H1 (cell line): Measurements from ENCODE around the gene CCL26. TPM values are rescaled to one million over a fixed set of nuclear protein-coding genes. Genes with fewer than 3 reads are reported as not detected.

Source experiments
- CTCF ChIA-PET: fragments of 300-600 bp; sonication (Branson Sonifier 250); formaldehyde crosslinking; loops from one replicate; lab custom pipeline; 2021; ENCODE audit not compliant: partially characterized antibody; lab: Charles Lee
- POLR2A ChIA-PET: fragments of 300-600 bp; sonication (Branson Sonifier 250); formaldehyde crosslinking; loops from one replicate; lab custom pipeline; 2021; ENCODE audit warnings: inconsistent platforms; ENCODE audit not compliant: partially characterized antibody; lab: Charles Lee
- DNase-seq, 2 experiments: peaks; one replicate each; pipeline versions ENCODE4 v3.0.0 to v3.0.0-alpha.2; 2010 to 2022; ENCODE audit warnings: low spot score in 2 of 2, low read depth in 1 of 2, mixed read lengths in 1 of 2
- FAIRE-seq: peaks from 2 replicates; lab custom pipeline; 2011; peaks lifted over from hg19 to GRCh38; lab: Jason Lieb, UNC
- H2AFZ ChIP-seq: 2 replicates; pipeline ENCODE4 v1.8.1; 2012; ENCODE audit warnings: low read length, inconsistent platforms
- H2AK5ac ChIP-seq: 2 replicates; pipeline ENCODE4 v1.6.1; 2013; ENCODE audit warnings: low read depth, low read length
- H2BK120ac ChIP-seq: replicated peaks from 2 replicates; pipeline ENCODE3; 2013; ENCODE audit warnings: low read depth, low read length, inconsistent platforms
- H2BK12ac ChIP-seq: 2 replicates; pipeline ENCODE4 v1.6.1; 2013; ENCODE audit warnings: low read depth, low read length
- H2BK15ac ChIP-seq: 2 replicates; pipeline ENCODE4 v1.6.1; 2013; ENCODE audit warnings: low read length
- H2BK20ac ChIP-seq: 2 replicates; pipeline ENCODE4 v1.6.1; 2013; ENCODE audit warnings: low read length
- H2BK5ac ChIP-seq: 2 replicates; pipeline ENCODE4 v1.6.1; 2013; ENCODE audit warnings: low read depth, low read length
- H3K14ac ChIP-seq: 2 replicates; pipeline ENCODE4 v1.6.1; 2013; ENCODE audit warnings: inconsistent platforms; ENCODE audit not compliant: insufficient read length
- H3K18ac ChIP-seq: 2 replicates; pipeline ENCODE4 v1.6.1; 2013; ENCODE audit warnings: low read length; ENCODE audit errors: extremely low read depth
- H3K23ac ChIP-seq: 2 replicates; pipeline ENCODE4 v1.6.1; 2013; ENCODE audit warnings: inconsistent platforms; ENCODE audit not compliant: insufficient read length
- H3K23me2 ChIP-seq: 2 replicates; pipeline ENCODE4 v1.6.1; 2013; ENCODE audit warnings: low read depth, low read length
- H3K27ac ChIP-seq: 2 replicates; pipeline ENCODE4 v1.6.1; 2011; ENCODE audit warnings: low read depth, low read length, inconsistent platforms
- H3K27me3 ChIP-seq, 4 experiments: replicated peaks in 1 of 4; 1 replicate in 1 of 4; 2 replicates in 3 of 4; pipeline versions ENCODE4 v1.6.1 to v1.8.1; 2011 to 2013; ENCODE audit warnings: low read length in 3 of 4, mild to moderate bottlenecking in 3 of 4, inconsistent platforms in 2 of 4, mixed read lengths in 2 of 4, moderate library complexity in 1 of 4; ENCODE audit not compliant: control insufficient read depth in 3 of 4, insufficient read depth in 3 of 4; ENCODE audit errors: extremely low read depth in 1 of 4
- H3K36me3 ChIP-seq, 4 experiments: 2 replicates each; pipeline versions ENCODE4 v1.6.1 to v1.8.1; 2011 to 2013; ENCODE audit warnings: mild to moderate bottlenecking in 4 of 4, low read length in 3 of 4, moderate library complexity in 2 of 4, control low read depth in 1 of 4, inconsistent platforms in 1 of 4; ENCODE audit not compliant: insufficient read depth in 4 of 4, control insufficient read depth in 2 of 4
- H3K4ac ChIP-seq: replicated peaks from 2 replicates; pipeline ENCODE3; 2013; ENCODE audit warnings: low read length, low read depth, mixed read lengths, inconsistent platforms; ENCODE audit not compliant: insufficient read length
- H3K4me1 ChIP-seq, 4 experiments: replicated peaks in 1 of 4; 1 replicate in 1 of 4; 2 replicates in 3 of 4; pipeline versions ENCODE4 v1.6.1 to v1.8.1; 2011 to 2013; ENCODE audit warnings: low read length in 3 of 4, inconsistent platforms in 2 of 4, mixed read lengths in 1 of 4; ENCODE audit not compliant: insufficient read depth in 4 of 4, control insufficient read depth in 3 of 4
- H3K4me2 ChIP-seq, 2 experiments: 2 replicates each; pipeline versions ENCODE4 v1.6.1 to v1.8.1; 2011 to 2013; ENCODE audit warnings: low read depth in 2 of 2, low read length in 2 of 2, control low read depth in 1 of 2, inconsistent platforms in 1 of 2, mild to moderate bottlenecking in 1 of 2; ENCODE audit not compliant: insufficient read depth in 1 of 2
- H3K4me3 ChIP-seq, 4 experiments: fragments of 200-600, 300-600 bp in 1 of 4; sonication (generic), shearing (Covaris generic), sonication (Bioruptor Twin) in 1 of 4; 2 replicates each; pipeline versions ENCODE4 v1.5.1 to v1.8.1; 2011 to 2016; ENCODE audit warnings: low read length in 4 of 4, low read depth in 3 of 4, control low read depth in 2 of 4, inconsistent platforms in 2 of 4, mild to moderate bottlenecking in 2 of 4, mixed read lengths in 1 of 4, moderate library complexity in 1 of 4; ENCODE audit not compliant: insufficient read depth in 2 of 4; ENCODE audit errors: extremely low read depth in 1 of 4
- H3K56ac ChIP-seq: replicated peaks from 2 replicates; pipeline ENCODE3; 2013; ENCODE audit warnings: low read depth, mild to moderate bottlenecking, mixed read lengths, low read length, inconsistent platforms; ENCODE audit not compliant: insufficient read length
- H3K79me1 ChIP-seq: 2 replicates; pipeline ENCODE4 v1.6.1; 2013; ENCODE audit warnings: low read depth, low read length, control low read depth
- H3K79me2 ChIP-seq, 2 experiments: 2 replicates each; pipeline versions ENCODE4 v1.6.1 to v1.8.1; 2012 to 2013; ENCODE audit warnings: low read length in 2 of 2, mild to moderate bottlenecking in 2 of 2, inconsistent platforms in 1 of 2; ENCODE audit not compliant: insufficient read depth in 2 of 2, control insufficient read depth in 1 of 2
- H3K9ac ChIP-seq, 4 experiments: replicated peaks in 1 of 4; 1 replicate in 1 of 4; 2 replicates in 3 of 4; pipeline versions ENCODE4 v1.6.1 to v1.8.1; 2011 to 2013; ENCODE audit warnings: low read depth in 3 of 4, low read length in 3 of 4, control low read depth in 2 of 4, mild to moderate bottlenecking in 2 of 4, moderate library complexity in 2 of 4, inconsistent platforms in 1 of 4; ENCODE audit errors: extremely low read depth in 1 of 4
- H3K9me3 ChIP-seq, 2 experiments: 2 replicates each; pipeline versions ENCODE4 v1.6.1 to v1.8.1; 2012 to 2013; ENCODE audit warnings: mild to moderate bottlenecking in 2 of 2, moderate library complexity in 2 of 2, control low read depth in 1 of 2, inconsistent platforms in 1 of 2, low read depth in 1 of 2, low read length in 1 of 2, mixed read lengths in 1 of 2; ENCODE audit not compliant: insufficient read depth in 2 of 2
- H4K20me1 ChIP-seq, 2 experiments: replicated peaks in 1 of 2; 2 replicates each; pipeline versions ENCODE3 to v1.8.1; 2011 to 2013; ENCODE audit warnings: inconsistent platforms in 2 of 2, low read length in 2 of 2, mild to moderate bottlenecking in 1 of 2; ENCODE audit not compliant: insufficient read depth in 2 of 2, control insufficient read depth in 1 of 2
- H4K5ac ChIP-seq: 2 replicates; pipeline ENCODE4 v1.6.1; 2013; ENCODE audit warnings: low read length, low read depth, mixed read lengths, inconsistent platforms; ENCODE audit not compliant: insufficient read length
- H4K8ac ChIP-seq: 2 replicates; pipeline ENCODE4 v1.8.0; 2013; ENCODE audit warnings: mild to moderate bottlenecking, moderate library complexity, low read length, inconsistent platforms; ENCODE audit not compliant: insufficient read depth; ENCODE audit errors: extremely low read depth
- H4K91ac ChIP-seq: replicated peaks from 2 replicates; pipeline ENCODE3; 2013; ENCODE audit warnings: low read length, mixed read lengths, inconsistent platforms; ENCODE audit not compliant: insufficient read length
- KDM5A ChIP-seq: fragments of 200-600 bp; IDR thresholded peaks from 2 replicates; pipeline ENCODE4 v1.7.1; 2012; ENCODE audit warnings: mild to moderate bottlenecking, low read length, inconsistent platforms, mixed read lengths
- RFX5 ChIP-seq: IDR thresholded peaks from 2 replicates; pipeline ENCODE4 v1.6.1; 2011; ENCODE audit warnings: low read depth, low read length, improper control_type of control experiment, borderline replicate concordance
- WGBS, 2 experiments: shearing (Covaris generic) in 1 of 2; methylation state at CpG; one replicate each; pipeline versions ENCODE4 v1.1.6 to v1.1.7; 2013 to 2015; ENCODE audit warnings: low lambda C conversion rate in 2 of 2, mixed read lengths in 2 of 2, inconsistent platforms in 1 of 2, low coverage in 1 of 2, missing lambda C conversion rate in 1 of 2; ENCODE audit not compliant: insufficient replicate concordance in 2 of 2, insufficient coverage in 1 of 2, insufficient read length in 1 of 2; ENCODE audit errors: extremely low coverage in 1 of 2, missing lambda C conversion rate in 1 of 2; 5-methylcytosine and 5-hydroxymethylcytosine counted together
- polyA plus RNA-seq, 7 experiments: library from polyadenylated mRNA; depleted of rRNA in 3 of 7; stranded (reverse) in 5 of 7; unstranded in 2 of 7; fragments of >200 nt in 5 of 7; fragments of 200-250 nt in 2 of 7; gene quantifications; 1 replicate in 5 of 7; 2 replicates in 1 of 7; 4 replicates in 1 of 7; pipeline versions ENCODE4 v1.2.1 to v1.2.3, GENCODE V29; 2011 to 2013; ENCODE audit warnings: missing spikeins in 2 of 7, mixed read lengths in 2 of 7
- total RNA-seq: library from RNA; stranded (reverse); fragmentation: NEBNext Ultra II Directional; extraction: Animal tissue kit (Norgen Biotek cat#: 25700); gene quantifications from 2 replicates; pipeline ENCODE4 v1.2.1, GENCODE V29; 2021
- TF ChIP-seq, protein P1 (sequence below): IDR thresholded peaks from 2 replicates; pipeline ENCODE4 v1.6.1; 2011; ENCODE audit warnings: low read depth, mild to moderate bottlenecking, low read length; ENCODE audit not compliant: insufficient read depth

Gene CCL26
- total and polyA plus RNA-seq, 2 of the 8 experiments (the other 6 are each of a cell fraction or from before 2014, with no cell fraction given) = 8.7 to 14.9 TPM

DNA sequence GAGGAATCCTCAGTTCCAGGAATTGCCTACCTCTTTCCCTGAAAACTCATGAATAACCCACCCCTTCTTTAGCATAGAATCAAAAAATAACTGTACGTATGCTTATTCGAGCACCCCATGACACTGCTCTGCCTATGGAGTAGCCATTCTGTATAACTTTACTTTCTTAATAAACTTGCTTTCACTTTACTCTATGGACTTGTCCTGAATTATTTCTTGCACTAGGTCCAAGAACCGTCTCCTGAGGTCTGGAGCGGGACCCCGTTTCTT, 30.5 kb upstream of the CCL26 start:
- H2BK120ac ChIP-seq = no peak overlapping the region
- H3K27ac ChIP-seq = no peak overlapping the region
- no peak overlapping the region for H4K91ac ChIP-seq
- no peak overlapping the region for H2BK5ac ChIP-seq
- ChIA-PET POLR2A (no interaction called here), CTCF (no interaction called here)
- H3K4me2 ChIP-seq = no peak overlapping the region
- no peaks in the 10 kb centered on the region for H3K79me1 ChIP-seq
- no peak overlapping the region for H3K4me3 ChIP-seq
- H2AK5ac ChIP-seq = no peak overlapping the region
- no peaks in the 10 kb centered on the region for H3K23me2 ChIP-seq
- H2BK15ac ChIP-seq = no peak overlapping the region
- DNase-seq (no peak), FAIRE-seq (no peak)
- no peak overlapping the region for H3K14ac ChIP-seq
- no peak overlapping the region for H3K23ac ChIP-seq
- no peaks in the 10 kb centered on the region for H3K36me3 ChIP-seq
- H3K27me3 ChIP-seq = no peaks in the 10 kb centered on the region
- H2BK20ac ChIP-seq = no peak overlapping the region
- no peaks in the 10 kb centered on the region for H4K20me1 ChIP-seq
- no peak overlapping the region for H4K8ac ChIP-seq
- no peak overlapping the region for H4K5ac ChIP-seq
- 95% methylated on average over 5 of the region's 5 CpGs; no CpG with 5 or more reads in 1 of the 2 experiments for WGBS, 2 experiments
- H3K9me3 ChIP-seq = peaks cover 6 to 9% of the 10 kb centered on the region in 2 experiments; a peak in 3 of 4 replicates
- no peak overlapping the region for H2BK12ac ChIP-seq
- H2AFZ ChIP-seq = no peak overlapping the region
- no peak overlapping the region for H3K18ac ChIP-seq
- H3K79me2 ChIP-seq = no peaks in the 10 kb centered on the region
- no peak overlapping the region for H3K56ac ChIP-seq
- TF ChIP-seq KDM5A (no peak), RFX5 (no peak)
- TF ChIP-seq, protein P1, sequence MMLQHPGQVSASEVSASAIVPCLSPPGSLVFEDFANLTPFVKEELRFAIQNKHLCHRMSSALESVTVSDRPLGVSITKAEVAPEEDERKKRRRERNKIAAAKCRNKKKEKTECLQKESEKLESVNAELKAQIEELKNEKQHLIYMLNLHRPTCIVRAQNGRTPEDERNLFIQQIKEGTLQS = no peak
- no peak overlapping the region for H3K4ac ChIP-seq
- H3K9ac ChIP-seq = no peak overlapping the region
- H3K4me1 ChIP-seq = no peaks in the 10 kb centered on the region
